Vagina (tissue), 2 donors: ENCODE measurements around the gene TMEM37.

Experiments
- POLR2AphosphoS5 ChIP-seq, 2 donors: sonication (generic); formaldehyde crosslinking; IDR thresholded peaks; one replicate each; pipeline ENCODE4 v1.9.0; 2017; ENCODE audit warnings: antibody characterized with exemption in 2 of 2, mild to moderate bottlenecking in 2 of 2, low read depth in 1 of 2; ENCODE audit not compliant: insufficient read depth in 1 of 2
- TF ChIP-seq, protein P1 (sequence below), 3 experiments: fragments of 450-650 bp in 2 of 3; fragments of 200-600 bp in 1 of 3; sonication (generic) in 1 of 3; IDR thresholded peaks; one replicate each; pipeline ENCODE4 v1.5.1; 2017 to 2019; ENCODE audit warnings: antibody characterized with exemption in 3 of 3, mild to moderate bottlenecking in 2 of 3, moderate library complexity in 2 of 3

DNA sequence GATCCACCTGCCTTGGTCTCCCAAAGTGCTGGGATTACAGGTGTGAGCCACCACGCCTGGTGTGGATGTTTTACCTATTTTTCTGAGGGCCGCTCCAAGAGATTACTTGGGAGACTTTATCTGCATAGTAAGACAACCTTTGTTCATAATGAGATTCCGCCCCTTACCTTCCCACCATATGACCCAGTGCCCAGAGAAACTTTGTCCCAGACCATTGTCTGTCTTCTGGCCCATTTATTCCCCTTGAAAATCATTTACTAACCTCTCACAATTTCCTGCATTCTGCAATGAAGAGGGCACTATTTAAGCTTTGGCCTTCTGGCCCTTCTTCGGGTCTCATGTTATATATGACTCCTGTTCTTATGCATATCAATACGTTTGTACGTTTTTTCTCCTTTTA is 13.7 kb upstream of the TMEM37 start:
- TF ChIP-seq, protein P1, sequence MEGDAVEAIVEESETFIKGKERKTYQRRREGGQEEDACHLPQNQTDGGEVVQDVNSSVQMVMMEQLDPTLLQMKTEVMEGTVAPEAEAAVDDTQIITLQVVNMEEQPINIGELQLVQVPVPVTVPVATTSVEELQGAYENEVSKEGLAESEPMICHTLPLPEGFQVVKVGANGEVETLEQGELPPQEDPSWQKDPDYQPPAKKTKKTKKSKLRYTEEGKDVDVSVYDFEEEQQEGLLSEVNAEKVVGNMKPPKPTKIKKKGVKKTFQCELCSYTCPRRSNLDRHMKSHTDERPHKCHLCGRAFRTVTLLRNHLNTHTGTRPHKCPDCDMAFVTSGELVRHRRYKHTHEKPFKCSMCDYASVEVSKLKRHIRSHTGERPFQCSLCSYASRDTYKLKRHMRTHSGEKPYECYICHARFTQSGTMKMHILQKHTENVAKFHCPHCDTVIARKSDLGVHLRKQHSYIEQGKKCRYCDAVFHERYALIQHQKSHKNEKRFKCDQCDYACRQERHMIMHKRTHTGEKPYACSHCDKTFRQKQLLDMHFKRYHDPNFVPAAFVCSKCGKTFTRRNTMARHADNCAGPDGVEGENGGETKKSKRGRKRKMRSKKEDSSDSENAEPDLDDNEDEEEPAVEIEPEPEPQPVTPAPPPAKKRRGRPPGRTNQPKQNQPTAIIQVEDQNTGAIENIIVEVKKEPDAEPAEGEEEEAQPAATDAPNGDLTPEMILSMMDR (IDR thresholded peaks at IDR 0.05), result no peak
- TF ChIP-seq POLR2AphosphoS5 (IDR thresholded peaks at IDR 0.05; ENCODE audit: insufficient read depth in 1 of 2, low read depth in 1 of 2), result no peak
